Muscle of leg (tissue), 11 donors: Measurements from ENCODE around the gene NFKB1. TPM values are rescaled to one million over a fixed set of nuclear protein-coding genes. Genes with fewer than 3 reads are reported as not detected.
"Not testable (repeated sequence)": the region's sequence is repeated elsewhere in the genome, so short reads cannot be mapped to it uniquely, and the experiment has no call there.

ENCODE experiments used
- DNase-seq: peaks from one replicate; pipeline ENCODE4 v3.0.0; 2013
- H3K27ac ChIP-seq: one replicate; pipeline ENCODE4 v1.5.1; 2013; ENCODE audit warnings: mild to moderate bottlenecking, low read length, control low read depth
- H3K27me3 ChIP-seq: one replicate; pipeline ENCODE4 v1.6.1; 2013; ENCODE audit warnings: low read length; ENCODE audit not compliant: control insufficient read depth, insufficient read depth
- H3K36me3 ChIP-seq: one replicate; pipeline ENCODE4 v1.6.1; 2013; ENCODE audit warnings: low read length; ENCODE audit not compliant: control insufficient read depth, insufficient read depth
- H3K4me1 ChIP-seq: one replicate; pipeline ENCODE4 v1.6.1; 2013; ENCODE audit warnings: low read length; ENCODE audit not compliant: control insufficient read depth, insufficient read depth
- H3K4me3 ChIP-seq: one replicate; pipeline ENCODE4 v1.5.1; 2013; ENCODE audit warnings: low read length, control low read depth
- H3K9me3 ChIP-seq: replicated peaks from 2 replicates; pipeline ENCODE4 v1.6.1; 2013; ENCODE audit warnings: low read depth, low read length; ENCODE audit not compliant: control insufficient read depth
- WGBS: methylation state at CpG from one replicate; pipeline ENCODE4 v1.1.5; 2013; ENCODE audit warnings: missing lambda C conversion rate; ENCODE audit not compliant: insufficient coverage; 5-methylcytosine and 5-hydroxymethylcytosine counted together
- polyA plus RNA-seq, 8 donors: library from polyadenylated mRNA; unstranded; fragments of 120-200 nt; gene quantifications; one replicate each; pipeline versions ENCODE4 v1.2.1 to v1.2.3, GENCODE V29; 2013; ENCODE audit warnings: inconsistent platforms in 1 of 8, low replicate concordance in 1 of 8; ENCODE audit not compliant: insufficient read length in 8 of 8, insufficient read depth in 1 of 8
- total RNA-seq: library from RNA; stranded (reverse); fragments of 120-200 nt; gene quantifications from one replicate; pipeline ENCODE4 v1.2.4, GENCODE V29; 2013

Gene NFKB1
- total and polyA plus RNA-seq, 9 donors: 16.4 to 26.2 (median 19.5) TPM

DNA sequence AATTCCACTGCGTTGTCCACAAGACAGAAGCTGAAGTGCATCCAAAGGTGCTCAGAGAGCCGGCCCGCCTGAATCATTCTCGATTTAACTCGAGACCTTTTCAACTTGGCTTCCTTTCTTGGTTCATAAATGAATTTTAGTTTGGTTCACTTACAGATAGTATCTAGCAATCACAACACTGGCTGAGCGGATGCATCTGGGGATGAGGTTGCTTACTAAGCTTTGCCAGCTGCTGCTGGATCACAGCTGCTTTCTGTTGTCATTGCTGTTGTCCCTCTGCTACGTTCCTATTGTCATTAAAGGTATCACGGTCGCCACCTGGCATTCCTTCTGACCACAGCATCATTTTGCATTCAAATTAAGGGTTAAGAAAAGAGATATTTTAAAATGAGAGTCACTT lies 115.5 kb downstream of the NFKB1 start:
- Histone ChIP-seq H3K9me3 (no peaks in the 10 kb centered on the region), H3K27me3 (no peaks in the 10 kb centered on the region), H3K4me3 (no peak overlapping the region), H3K27ac (peak overlapping the region; percentile 75), H3K36me3 (peaks cover 43% of the 10 kb centered on the region), H3K4me1 (peaks cover 14% of the 10 kb centered on the region)
- 59% methylated on average over 4 of the region's 9 CpGs for WGBS
- peak; percentile 61 for DNase-seq

DNA sequence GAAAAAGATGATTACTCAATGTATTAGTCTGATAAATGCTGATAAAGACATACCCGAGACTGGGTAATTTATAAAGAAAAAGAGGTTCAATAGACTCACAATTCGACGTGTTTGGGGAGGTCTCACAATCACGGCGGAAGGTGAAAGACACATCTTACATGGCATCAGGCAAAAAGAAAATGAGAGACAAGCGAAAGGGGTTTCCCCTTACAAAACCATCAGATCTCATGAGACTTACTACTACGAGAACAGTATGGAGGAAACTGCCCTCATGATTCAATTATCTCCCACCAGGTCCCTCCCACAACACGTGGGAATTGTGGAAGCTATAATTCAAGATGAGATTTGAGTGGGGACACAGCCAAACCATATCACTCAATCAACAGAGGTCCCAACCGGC lies 117.9 kb downstream of the NFKB1 start:
- DNase-seq, H3K9me3 ChIP-seq, H3K4me3 ChIP-seq, H3K27me3 ChIP-seq, H3K27ac ChIP-seq: not testable (repeated sequence)
- WGBS: 67% methylated on average over 1 of the region's 9 CpGs
- H3K36me3 ChIP-seq: peaks cover 20% of the 10 kb centered on the region
- H3K4me1 ChIP-seq: peaks cover 14% of the 10 kb centered on the region

DNA sequence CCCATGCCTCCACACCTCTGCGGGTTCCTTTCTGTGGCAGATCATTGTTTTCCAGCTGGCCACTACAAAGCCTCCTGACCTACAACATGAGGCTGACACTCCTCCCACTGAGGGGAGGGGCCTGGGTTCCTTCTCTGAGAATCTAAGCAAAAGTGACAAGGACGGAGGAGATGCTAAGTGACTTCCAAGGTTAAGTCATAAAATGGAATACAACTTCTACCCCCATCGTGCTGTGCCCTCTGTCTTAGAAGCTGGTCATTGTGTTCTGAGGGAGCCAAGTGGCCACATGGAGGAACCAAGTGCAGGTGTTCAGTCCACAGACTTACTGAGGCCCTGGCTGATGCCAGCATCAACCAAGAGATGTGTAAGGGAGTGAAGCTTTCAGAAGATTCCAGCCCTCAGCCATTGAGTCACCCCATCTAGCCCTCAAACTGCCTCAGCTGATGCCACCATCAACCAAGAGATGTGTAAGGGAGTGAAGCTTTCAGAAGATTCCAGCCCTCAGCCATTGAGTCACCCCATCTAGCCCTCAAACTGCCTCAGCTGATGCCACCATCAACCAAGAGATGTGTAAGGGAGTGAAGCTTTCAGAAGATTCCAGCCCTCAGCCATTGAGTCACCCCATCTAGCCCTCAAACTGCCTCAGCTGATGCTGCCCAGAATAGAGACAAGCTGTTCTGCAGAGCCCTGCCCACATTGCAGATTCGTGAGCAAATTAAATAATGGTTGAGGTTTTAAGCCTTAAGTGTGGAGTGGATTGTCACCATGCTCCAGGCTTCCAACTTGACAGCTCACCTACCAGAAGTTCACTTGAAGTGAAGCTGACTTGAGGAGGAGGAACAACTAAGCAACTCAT lies 118.8 kb downstream of the NFKB1 start:
- peaks cover 11% of the 10 kb centered on the region for H3K36me3 ChIP-seq
- not testable (repeated sequence) for H3K9me3 ChIP-seq, H3K4me3 ChIP-seq, H3K27me3 ChIP-seq, DNase-seq
- H3K27ac ChIP-seq: peak overlapping the region; percentile 3
- H3K4me1 ChIP-seq: peaks cover 14% of the 10 kb centered on the region
- no CpG with 5 or more reads among the region's 4 CpGs for WGBS

DNA sequence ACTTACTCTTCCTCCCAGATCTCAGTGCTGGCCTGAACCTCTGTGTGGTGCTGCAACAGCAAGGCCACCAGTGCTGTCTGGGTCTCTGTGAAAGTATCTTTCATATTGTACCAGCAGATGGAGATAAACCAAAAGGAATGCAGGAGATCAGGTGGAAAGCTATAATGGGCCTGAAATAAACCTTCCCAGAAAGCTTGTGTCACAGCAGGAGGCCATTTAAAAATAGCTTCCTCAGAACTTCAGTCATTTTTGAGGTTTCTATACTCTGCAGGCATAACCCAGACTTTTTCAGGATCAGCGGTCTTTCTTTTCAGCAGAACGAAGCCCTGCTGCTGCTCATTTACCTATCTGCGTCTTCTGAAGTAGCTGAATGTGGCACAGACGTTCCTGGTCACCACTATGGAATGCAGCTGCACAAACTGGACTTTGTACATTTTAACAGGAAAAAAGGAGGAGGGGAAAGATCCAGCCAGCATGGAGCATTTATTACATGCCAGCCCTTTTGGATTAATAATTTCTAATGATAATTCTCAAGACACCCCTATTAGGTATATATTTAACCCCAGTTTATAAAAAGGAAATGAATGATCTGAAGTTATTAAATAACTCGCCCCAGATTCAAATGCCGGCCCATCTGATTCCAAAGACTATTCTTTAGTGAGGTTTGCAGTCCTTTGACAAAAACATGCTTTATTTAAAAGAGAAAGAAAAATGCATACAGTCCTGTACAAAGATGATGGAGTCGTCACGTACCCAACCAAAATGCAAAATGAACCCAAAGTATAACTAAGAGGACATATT lies 119.7 kb downstream of the NFKB1 start:
- peaks cover 7% of the 10 kb centered on the region for H3K36me3 ChIP-seq
- peak overlapping the region; percentile 3 for H3K27ac ChIP-seq
- peak; percentile 89 for DNase-seq
- no peak overlapping the region for H3K4me3 ChIP-seq
- H3K9me3 ChIP-seq: no peaks in the 10 kb centered on the region
- H3K4me1 ChIP-seq: peaks cover 14% of the 10 kb centered on the region
- 66% methylated on average over 3 of the region's 8 CpGs for WGBS
- no peaks in the 10 kb centered on the region for H3K27me3 ChIP-seq

DNA sequence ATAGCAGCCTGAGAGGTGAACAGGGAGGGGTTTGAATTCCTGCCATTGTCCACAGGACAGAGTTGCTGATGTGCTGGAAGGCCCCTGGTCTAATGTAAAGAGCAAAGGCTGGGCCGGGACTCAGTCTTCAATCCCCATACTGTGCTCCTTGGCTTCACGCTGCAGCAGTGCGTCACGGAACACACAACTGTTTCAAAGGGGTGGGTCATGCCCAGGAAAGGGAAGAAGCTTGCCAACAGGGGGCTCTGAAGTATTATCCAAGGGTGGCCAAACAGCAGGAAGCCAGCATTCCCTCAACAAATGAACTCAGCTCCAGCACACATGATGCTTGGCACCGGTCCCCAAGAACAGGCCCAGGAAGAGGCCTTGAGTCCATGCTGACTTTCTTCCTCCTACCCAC lies 122.5 kb downstream of the NFKB1 start:
- DNase-seq: peak; percentile 63
- H3K27ac ChIP-seq: no peak overlapping the region
- 30% methylated on average over 4 of the region's 5 CpGs for WGBS

DNA sequence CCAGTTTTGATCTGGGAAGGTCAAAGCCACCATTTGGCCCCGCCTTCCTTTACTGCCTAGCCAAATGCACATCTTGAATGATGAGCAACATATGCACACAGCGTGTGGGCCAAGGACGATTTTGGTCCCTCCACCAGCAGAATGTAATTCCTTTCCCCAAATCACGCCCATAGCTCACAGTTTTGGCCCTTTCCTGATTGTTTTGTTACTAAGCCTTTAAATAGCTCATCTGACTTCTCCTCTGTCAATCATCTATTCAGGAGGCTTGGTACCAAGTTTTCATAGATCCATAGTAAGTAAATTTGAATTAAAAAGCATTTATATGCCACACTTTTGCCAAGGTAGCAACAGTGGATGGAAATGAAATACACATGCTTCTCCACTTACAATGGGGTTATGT lies 123.3 kb downstream of the NFKB1 start:
- Histone ChIP-seq H3K27ac (no peak overlapping the region), H3K27me3 (no peaks in the 10 kb centered on the region), H3K9me3 (no peaks in the 10 kb centered on the region), H3K4me3 (no peak overlapping the region), H3K36me3 (no peaks in the 10 kb centered on the region), H3K4me1 (peaks cover 6% of the 10 kb centered on the region)
- DNase-seq: no peak
- WGBS: 65% methylated on average over 3 of the region's 4 CpGs

More for the DNA sequence above, 122.5 kb downstream of the NFKB1 start:
- Histone ChIP-seq H3K36me3 (no peaks in the 10 kb centered on the region), H3K27me3 (no peaks in the 10 kb centered on the region), H3K9me3 (no peaks in the 10 kb centered on the region), H3K4me1 (peaks cover 6% of the 10 kb centered on the region), H3K4me3 (no peak overlapping the region)

DNA sequence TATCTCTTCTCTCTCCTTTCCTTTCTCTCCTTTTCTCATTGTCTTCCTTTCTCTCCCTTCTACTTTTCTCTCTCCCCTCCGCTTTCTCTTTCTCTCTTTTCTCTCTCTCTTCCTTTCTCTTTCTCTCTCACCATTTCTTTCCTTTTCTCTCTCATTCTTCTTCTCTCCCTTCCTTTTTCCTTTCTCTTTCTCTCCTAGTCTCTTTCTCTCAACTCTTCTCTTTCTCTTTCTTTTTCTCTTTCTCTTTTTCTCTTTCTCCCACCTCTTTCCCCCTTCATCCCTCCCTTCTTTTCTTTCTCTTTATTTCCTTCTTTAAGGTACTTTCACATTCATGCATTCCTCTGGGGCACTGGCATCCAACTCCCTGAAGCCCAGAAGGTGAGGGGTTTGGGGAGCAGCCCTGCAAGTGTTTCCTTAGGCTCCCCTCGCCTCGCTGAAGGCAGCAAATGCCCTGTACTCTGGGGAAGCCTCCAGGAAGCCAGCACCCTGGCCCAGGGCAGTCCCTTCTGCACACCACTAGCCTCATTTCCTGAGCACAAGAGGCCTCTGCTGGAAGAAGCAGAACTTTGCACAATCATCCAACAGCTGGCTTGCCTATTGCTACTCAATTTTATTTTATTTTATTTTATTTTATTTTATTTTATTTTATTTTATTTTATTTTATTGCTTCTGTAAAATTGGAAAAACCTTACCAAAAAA lies 124.2 kb downstream of the NFKB1 start:
- WGBS: 87% methylated on average over 3 of the region's 3 CpGs
- Histone ChIP-seq H3K4me3 (no peak overlapping the region), H3K9me3 (no peaks in the 10 kb centered on the region), H3K4me1 (peaks cover 6% of the 10 kb centered on the region), H3K27me3 (no peaks in the 10 kb centered on the region), H3K36me3 (no peaks in the 10 kb centered on the region), H3K27ac (no peak overlapping the region)
- DNase-seq: peak; percentile 54

DNA sequence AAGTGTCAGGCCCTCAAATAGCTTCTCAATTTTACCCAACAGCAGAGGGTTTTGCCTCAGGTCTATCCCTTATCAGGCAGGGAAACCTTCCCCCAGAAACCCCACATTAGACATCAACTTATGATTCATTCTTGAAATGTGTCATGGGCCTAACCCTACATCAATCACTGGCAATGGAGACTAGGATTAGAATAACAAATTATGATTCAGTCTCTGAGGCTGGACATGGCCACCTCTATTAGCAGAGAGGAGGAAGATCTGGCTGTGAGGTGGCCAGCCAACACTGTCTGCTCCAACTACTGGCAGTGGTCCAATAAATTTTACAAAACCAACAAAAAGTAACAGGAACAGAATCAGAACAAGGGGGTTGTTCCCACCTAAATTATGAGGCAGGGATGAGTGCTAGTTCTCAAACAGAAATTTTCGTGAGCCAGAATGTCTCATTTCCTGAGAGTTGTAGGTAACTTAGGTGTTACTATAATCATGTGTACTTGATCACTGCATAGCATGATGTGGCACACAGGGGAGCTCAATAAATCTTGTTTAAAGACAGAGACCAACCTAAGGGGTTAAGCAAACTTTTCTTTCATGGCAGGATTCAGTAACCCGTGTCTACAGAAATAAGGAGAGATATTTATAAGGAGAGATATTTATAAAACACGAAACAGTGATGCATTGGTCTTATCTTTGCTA lies 126.8 kb downstream of the NFKB1 start:
- Histone ChIP-seq H3K9me3 (no peaks in the 10 kb centered on the region), H3K4me1 (no peaks in the 10 kb centered on the region), H3K27ac (no peak overlapping the region), H3K36me3 (peaks cover 2% of the 10 kb centered on the region), H3K27me3 (no peaks in the 10 kb centered on the region), H3K4me3 (no peak overlapping the region)
- no peak for DNase-seq
- 83% methylated on average over 1 of the region's 3 CpGs for WGBS

DNA sequence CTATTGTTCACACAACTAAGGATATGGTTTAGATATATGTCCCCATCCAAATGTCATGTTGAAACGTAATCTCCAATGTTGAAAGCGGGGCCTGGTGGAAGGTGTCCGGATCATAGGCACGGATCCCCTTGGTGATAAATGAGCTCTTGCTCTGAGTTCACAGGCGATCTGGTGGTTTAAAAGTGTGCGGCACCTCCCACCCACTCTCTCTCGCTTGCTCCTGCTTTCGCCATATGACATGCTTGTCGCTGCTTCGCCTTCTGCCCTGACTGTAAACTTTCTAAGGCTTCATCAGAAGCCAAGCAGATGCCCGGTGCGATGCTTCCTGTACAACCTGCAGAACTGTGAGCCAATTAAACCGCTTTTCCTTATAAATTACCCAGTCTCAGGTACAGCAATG lies 128.5 kb downstream of the NFKB1 start:
- Histone ChIP-seq H3K9me3 (no peaks in the 10 kb centered on the region), H3K36me3 (peaks cover 2% of the 10 kb centered on the region), H3K27ac (no peak overlapping the region), H3K4me3 (no peak overlapping the region), H3K27me3 (no peaks in the 10 kb centered on the region), H3K4me1 (no peaks in the 10 kb centered on the region)
- 67% methylated on average over 12 of the region's 13 CpGs for WGBS
- no peak for DNase-seq
